Lower leg skin (tissue), 3 donors: ENCODE data around the gene TFCP2.

Source experiments
- CTCF ChIP-seq, 3 donors: fragments of 450-650 bp; IDR thresholded peaks; one replicate each; pipeline ENCODE4 v1.5.1; 2016; ENCODE audit warnings: antibody characterized with exemption in 3 of 3, mild to moderate bottlenecking in 3 of 3, moderate library complexity in 2 of 3
- POLR2A ChIP-seq, 2 donors: fragments of 450-650 bp; IDR thresholded peaks; one replicate each; pipeline ENCODE4 v1.6.1; 2016 to 2017; ENCODE audit warnings: antibody characterized with exemption in 2 of 2, mild to moderate bottlenecking in 1 of 2, moderate library complexity in 1 of 2

DNA sequence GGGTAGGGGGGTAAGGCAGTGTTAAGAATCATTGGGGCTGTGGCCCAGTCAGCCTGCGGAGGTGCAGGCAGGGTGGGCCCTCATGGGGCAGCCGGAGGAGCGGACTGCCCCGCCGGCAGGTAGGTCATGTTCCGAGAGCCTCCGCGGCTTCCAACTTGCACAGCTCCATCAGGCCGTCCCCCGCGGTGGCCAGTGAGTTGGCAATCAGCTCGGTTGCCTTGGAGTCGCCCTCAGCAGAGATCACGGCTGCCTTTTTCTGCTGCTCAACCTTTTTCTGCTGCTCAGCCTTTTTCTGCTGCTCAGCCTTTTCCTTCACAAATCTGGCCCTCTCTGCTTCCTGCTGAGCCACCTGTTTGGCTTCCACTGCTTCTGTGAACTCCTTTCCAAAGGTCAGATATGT, 48.4 kb downstream of the TFCP2 start:
- TF ChIP-seq CTCF (IDR thresholded peaks at IDR 0.05) (no peak), POLR2A (IDR thresholded peaks at IDR 0.05) (no peak)
